Mesothelial cell of epicardium (in vitro differentiated cells): ENCODE results near the gene SMOC2. TPM values are rescaled to one million over a fixed set of nuclear protein-coding genes. Genes with fewer than 3 reads are reported as not detected.

ENCODE experiments used
- DNase-seq, 2 experiments: peaks; one replicate each; pipeline ENCODE4 v3.0.0; 2021; ENCODE audit warnings: low spot score in 2 of 2; ENCODE audit not compliant: unreplicated experiment in 2 of 2
- H3K27ac Mint-ChIP-seq: 2 replicates; pipeline ENCODE4 v1.8.0; 2021; ENCODE audit warnings: mixed read lengths
- H3K27me3 Mint-ChIP-seq: 2 replicates; pipeline ENCODE4 v1.8.0; 2021; ENCODE audit warnings: low read depth, mixed read lengths
- H3K36me3 Mint-ChIP-seq: 2 replicates; pipeline ENCODE4 v1.8.0; 2021; ENCODE audit warnings: mixed read lengths
- H3K4me1 Mint-ChIP-seq: 2 replicates; pipeline ENCODE4 v1.8.0; 2021; ENCODE audit warnings: mixed read lengths
- H3K4me3 Mint-ChIP-seq: 2 replicates; pipeline ENCODE4 v1.8.0; 2021; ENCODE audit warnings: mild to moderate bottlenecking, moderate library complexity, mixed read lengths
- H3K9me3 Mint-ChIP-seq: 2 replicates; pipeline ENCODE4 v1.8.0; 2021; ENCODE audit warnings: mixed read lengths
- total RNA-seq: library from RNA; stranded (reverse); gene quantifications from 3 replicates; pipeline ENCODE4 v1.2.1, GENCODE V29; 2021
- TF ChIP-seq, protein P1 (sequence below): fragments of 200-600 bp; sonication (generic); IDR thresholded peaks from one replicate; pipeline ENCODE4 v1.5.0; 2021; ENCODE audit warnings: antibody characterized with exemption; ENCODE audit not compliant: unreplicated experiment

The SMOC2 gene
- total RNA-seq, 1 donor from 2014 or later: 4.4 TPM

DNA sequence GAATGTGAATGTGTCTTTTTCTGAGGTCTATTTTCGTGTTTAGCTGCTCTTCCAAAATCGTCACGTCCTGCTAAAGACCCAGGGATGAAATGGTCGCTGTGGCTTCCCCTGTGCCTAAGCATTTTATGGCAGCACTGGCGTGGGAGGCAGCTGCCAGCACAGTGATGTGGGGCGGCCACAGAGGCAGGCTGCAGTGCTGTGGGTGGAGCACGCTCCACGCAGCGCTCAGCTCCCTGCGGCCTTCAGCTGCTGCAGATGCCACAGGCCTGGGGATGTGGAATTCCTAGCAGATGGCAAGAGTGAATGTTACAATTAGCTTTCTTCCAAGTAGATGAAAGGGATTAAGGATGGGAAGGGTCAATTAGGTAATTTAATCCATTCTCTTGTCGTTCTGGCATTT, 242.6 kb downstream of the SMOC2 start:
- H3K4me3 Mint-ChIP-seq: no peak overlapping the region
- H3K27ac Mint-ChIP-seq: no peak overlapping the region
- H3K4me1 Mint-ChIP-seq: peaks cover 15% of the 10 kb centered on the region
- H3K36me3 Mint-ChIP-seq: peaks cover 3% of the 10 kb centered on the region
- TF ChIP-seq, protein P1, sequence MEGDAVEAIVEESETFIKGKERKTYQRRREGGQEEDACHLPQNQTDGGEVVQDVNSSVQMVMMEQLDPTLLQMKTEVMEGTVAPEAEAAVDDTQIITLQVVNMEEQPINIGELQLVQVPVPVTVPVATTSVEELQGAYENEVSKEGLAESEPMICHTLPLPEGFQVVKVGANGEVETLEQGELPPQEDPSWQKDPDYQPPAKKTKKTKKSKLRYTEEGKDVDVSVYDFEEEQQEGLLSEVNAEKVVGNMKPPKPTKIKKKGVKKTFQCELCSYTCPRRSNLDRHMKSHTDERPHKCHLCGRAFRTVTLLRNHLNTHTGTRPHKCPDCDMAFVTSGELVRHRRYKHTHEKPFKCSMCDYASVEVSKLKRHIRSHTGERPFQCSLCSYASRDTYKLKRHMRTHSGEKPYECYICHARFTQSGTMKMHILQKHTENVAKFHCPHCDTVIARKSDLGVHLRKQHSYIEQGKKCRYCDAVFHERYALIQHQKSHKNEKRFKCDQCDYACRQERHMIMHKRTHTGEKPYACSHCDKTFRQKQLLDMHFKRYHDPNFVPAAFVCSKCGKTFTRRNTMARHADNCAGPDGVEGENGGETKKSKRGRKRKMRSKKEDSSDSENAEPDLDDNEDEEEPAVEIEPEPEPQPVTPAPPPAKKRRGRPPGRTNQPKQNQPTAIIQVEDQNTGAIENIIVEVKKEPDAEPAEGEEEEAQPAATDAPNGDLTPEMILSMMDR: no peak
- H3K9me3 Mint-ChIP-seq: peaks cover 10% of the 10 kb centered on the region
- H3K27me3 Mint-ChIP-seq: peaks cover 2% of the 10 kb centered on the region
- no peak for DNase-seq

DNA sequence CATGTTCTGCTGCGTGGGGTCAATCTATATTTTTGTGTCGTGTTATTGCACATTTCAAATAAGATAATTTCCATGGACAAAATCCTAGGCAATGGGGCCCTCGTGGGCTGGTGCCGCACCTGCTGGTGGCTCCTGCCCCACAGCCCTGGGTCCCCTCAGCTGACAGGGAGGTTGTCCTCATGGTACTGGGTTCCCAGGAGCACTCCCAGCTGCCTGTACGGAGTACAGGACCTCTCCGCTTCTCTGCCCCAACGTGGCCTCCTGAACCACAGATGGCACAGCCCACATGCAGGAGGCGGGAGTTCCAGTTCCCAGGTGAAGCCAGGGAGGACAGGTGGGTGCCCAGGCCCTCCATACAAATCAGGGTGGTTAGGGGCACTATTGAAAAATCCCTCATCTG, 243.5 kb downstream of the SMOC2 start:
- TF ChIP-seq, protein P1: no peak
- Mint-ChIP-seq H3K36me3 (no peaks in the 10 kb centered on the region), H3K27me3 (peaks cover 2% of the 10 kb centered on the region), H3K27ac (no peak overlapping the region), H3K4me3 (no peak overlapping the region), H3K4me1 (peaks cover 13% of the 10 kb centered on the region), H3K9me3 (peaks cover 10% of the 10 kb centered on the region)
- DNase-seq: no peak

DNA sequence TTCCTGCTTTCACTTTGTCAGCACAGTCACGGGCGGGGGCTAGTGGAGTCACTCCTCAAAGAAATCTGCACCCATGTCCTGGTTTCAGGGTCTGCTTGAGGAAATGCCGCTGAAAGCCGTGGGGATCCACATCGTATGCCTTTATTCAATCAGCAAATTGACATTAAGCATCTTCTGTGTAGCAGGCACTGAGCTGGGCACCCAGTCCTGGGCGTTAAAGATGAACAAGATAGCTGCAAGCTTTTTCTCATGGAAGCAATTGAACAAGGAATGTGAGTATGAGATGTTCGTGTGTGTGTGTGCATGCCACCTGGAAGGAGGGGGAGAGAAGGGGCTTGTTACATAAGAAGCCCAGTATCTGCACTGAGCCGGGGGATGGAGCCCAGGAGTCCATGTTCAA, 243.9 kb downstream of the SMOC2 start:
- H3K4me1 Mint-ChIP-seq: peaks cover 13% of the 10 kb centered on the region
- H3K27ac Mint-ChIP-seq: no peak overlapping the region
- TF ChIP-seq, protein P1: no peak
- H3K4me3 Mint-ChIP-seq: no peak overlapping the region
- peaks cover 6% of the 10 kb centered on the region for H3K9me3 Mint-ChIP-seq
- peaks cover 2% of the 10 kb centered on the region for H3K27me3 Mint-ChIP-seq
- no peaks in the 10 kb centered on the region for H3K36me3 Mint-ChIP-seq
- DNase-seq: no peak

DNA sequence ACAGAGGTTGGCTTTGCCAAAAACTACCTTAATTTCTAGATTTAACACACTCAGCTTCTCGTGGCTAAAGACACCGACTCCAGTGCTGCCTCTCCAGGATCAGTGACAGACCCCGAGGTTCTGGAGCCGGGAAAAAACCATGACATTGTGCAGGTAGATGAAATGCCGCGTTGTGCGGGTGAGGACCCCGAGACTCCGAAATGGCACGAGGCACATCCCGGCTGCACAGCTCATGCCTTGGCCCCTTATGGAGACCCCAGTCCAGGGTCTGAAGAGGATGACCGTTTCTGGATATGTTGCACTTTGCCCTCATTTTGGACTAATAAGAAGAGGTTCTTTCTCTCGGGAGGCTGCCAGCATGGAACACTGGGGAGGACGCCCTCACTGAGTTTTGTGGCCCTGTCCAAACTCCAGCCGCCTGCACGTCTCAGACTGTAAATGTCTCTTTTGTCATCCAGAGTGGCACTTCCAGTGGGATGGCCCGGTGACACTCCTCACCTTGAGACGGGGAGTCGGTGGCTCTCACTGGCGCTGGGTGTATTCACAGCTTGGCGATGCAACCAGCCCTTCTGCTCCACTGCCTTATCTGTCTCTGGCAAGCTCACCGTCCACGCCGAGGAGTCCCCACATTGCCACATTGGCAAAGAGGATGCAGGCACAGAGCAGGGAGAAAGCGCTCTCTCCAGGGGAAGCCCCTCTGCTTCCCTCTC, 245.2 kb downstream of the SMOC2 start:
- Mint-ChIP-seq H3K9me3 (no peaks in the 10 kb centered on the region), H3K36me3 (no peaks in the 10 kb centered on the region), H3K27me3 (peaks cover 2% of the 10 kb centered on the region), H3K27ac (no peak overlapping the region), H3K4me1 (peaks cover 13% of the 10 kb centered on the region), H3K4me3 (no peak overlapping the region)
- TF ChIP-seq, protein P1: no peak
- DNase-seq: no peak

DNA sequence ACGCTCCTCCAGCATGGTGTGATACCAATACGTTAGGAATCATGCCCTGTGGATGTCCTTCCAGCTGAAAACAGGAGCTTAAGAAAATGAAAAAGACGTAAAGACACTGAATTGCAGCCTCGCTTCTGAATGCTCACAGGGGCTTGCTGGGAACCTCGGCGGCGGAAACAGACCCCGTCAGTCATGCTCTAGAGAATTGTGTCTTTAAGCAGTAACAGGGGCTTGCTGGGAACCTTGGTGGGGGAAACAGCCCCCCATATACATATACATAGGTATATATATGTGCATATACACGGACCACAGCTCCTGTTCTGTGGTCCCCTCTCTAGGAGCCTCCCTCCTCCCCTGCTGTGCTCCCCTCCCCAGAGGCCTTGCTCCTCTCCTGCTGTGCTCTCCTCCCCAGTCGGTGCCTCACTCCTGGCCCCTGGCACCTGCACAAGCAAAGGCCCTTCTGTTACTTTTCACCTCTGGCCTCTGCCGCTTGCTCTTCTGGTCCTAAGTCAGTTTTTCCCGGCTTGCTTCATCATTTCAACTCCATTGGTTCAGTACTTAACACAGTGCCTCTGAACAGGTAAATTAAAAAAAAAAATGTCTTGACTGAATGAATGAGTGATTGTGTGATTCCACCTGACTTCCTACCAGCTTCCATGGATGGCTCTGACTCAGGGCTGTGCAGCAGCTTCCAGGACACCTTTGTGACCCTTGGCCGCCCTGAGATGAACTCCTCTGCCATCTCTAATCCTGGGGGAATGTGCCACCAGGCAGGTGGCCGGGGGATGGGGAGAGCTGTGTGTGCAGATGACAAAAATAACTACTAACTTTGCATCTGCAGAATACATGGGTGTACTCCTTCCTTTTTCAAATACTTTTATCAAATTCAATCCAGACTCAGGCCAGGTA, 246.1 kb downstream of the SMOC2 start:
- Mint-ChIP-seq H3K27me3 (peaks cover 2% of the 10 kb centered on the region), H3K27ac (no peak overlapping the region), H3K4me3 (no peak overlapping the region), H3K4me1 (peaks cover 15% of the 10 kb centered on the region), H3K9me3 (no peaks in the 10 kb centered on the region), H3K36me3 (no peaks in the 10 kb centered on the region)
- no peak for DNase-seq
- TF ChIP-seq, protein P1: no peak
